Measurements from ENCODE around the gene CEP164. TPM values are rescaled to one million over a fixed set of nuclear protein-coding genes. Genes with fewer than 3 reads are reported as not detected.
"Not testable (repeated sequence)": the region's sequence is repeated elsewhere in the genome, so short reads cannot be mapped to it uniquely, and the experiment has no call there.

CEP164 gene
- total RNA-seq, 2 experiments from 2014 or later, result 36.0 to 44.2 TPM

GRCh38 chr11:117449111-117449693, 121.5 kb downstream of the CEP164 start:
- no peak for DNase-seq
- H3K27ac Mint-ChIP-seq, result no peak overlapping the region
- CTCF ChIA-PET, result interaction anchor here (0.7 kb wide), 1 partner anchor 9 kb away, joined by 3 read pairs; no protein-coding TSS in a partner anchor
- POLR2A ChIA-PET, result no interaction called here
- H3K9me3 Mint-ChIP-seq, result peaks cover 4% of the 10 kb centered on the region
- H3K4me1 Mint-ChIP-seq, result no peaks in the 10 kb centered on the region
- no peak overlapping the region for H3K4me3 Mint-ChIP-seq
- H3K36me3 Mint-ChIP-seq (ENCODE audit: low read depth), result no peaks in the 10 kb centered on the region
- H3K27me3 Mint-ChIP-seq, result peaks cover 10% of the 10 kb centered on the region

GRCh38 chr11:117453886-117454563, 126.4 kb downstream of the CEP164 start:
- no peak for DNase-seq
- ChIA-PET CTCF (interaction anchor here (2.8 kb wide), 1 partner anchor 28 kb away, joined by 9 read pairs; no protein-coding TSS in a partner anchor), POLR2A (no interaction called here)
- no peaks in the 10 kb centered on the region for H3K4me1 Mint-ChIP-seq
- H3K4me3 Mint-ChIP-seq, result no peak overlapping the region
- H3K36me3 Mint-ChIP-seq (ENCODE audit: low read depth), result peaks cover 1% of the 10 kb centered on the region
- H3K27me3 Mint-ChIP-seq, result peaks cover 8% of the 10 kb centered on the region
- H3K9me3 Mint-ChIP-seq, result peaks cover 4% of the 10 kb centered on the region
- H3K27ac Mint-ChIP-seq, result no peak overlapping the region

GRCh38 chr11:117454564-117454917, 126.9 kb downstream of the CEP164 start:
- H3K27me3 Mint-ChIP-seq, result peaks cover 8% of the 10 kb centered on the region
- H3K27ac Mint-ChIP-seq, result no peak overlapping the region
- POLR2A ChIA-PET, result no interaction called here

GRCh38 chr11:117456027-117456720, 128.5 kb downstream of the CEP164 start:
- Mint-ChIP-seq H3K4me3 (no peak overlapping the region), H3K9me3 (peaks cover 4% of the 10 kb centered on the region), H3K4me1 (no peaks in the 10 kb centered on the region), H3K36me3 (ENCODE audit: low read depth) (peaks cover 1% of the 10 kb centered on the region), H3K27ac (no peak overlapping the region), H3K27me3 (peaks cover 8% of the 10 kb centered on the region)
- no peak for DNase-seq
- ChIA-PET POLR2A (no interaction called here), CTCF (interaction anchor here (0.6 to 2.8 kb wide), 3 partner anchors 31 to 359 kb away, joined by 3 to 9 read pairs (median 5); no protein-coding TSS in a partner anchor)

More at GRCh38 chr11:117454564-117454917, 126.9 kb downstream of the CEP164 start:
- DNase-seq, result no peak
- H3K36me3 Mint-ChIP-seq (ENCODE audit: low read depth), result peaks cover 1% of the 10 kb centered on the region
- peaks cover 4% of the 10 kb centered on the region for H3K9me3 Mint-ChIP-seq
- CTCF ChIA-PET, result interaction anchor here (2.8 kb wide), 1 partner anchor 29 kb away, joined by 9 read pairs; no protein-coding TSS in a partner anchor
- no peak overlapping the region for H3K4me3 Mint-ChIP-seq
- H3K4me1 Mint-ChIP-seq, result no peaks in the 10 kb centered on the region

- POLR2A ChIA-PET; H3K27me3 Mint-ChIP-seq; DNase-seq; H3K36me3 Mint-ChIP-seq (ENCODE audit: low read depth); H3K4me1 Mint-ChIP-seq; H3K4me3 Mint-ChIP-seq; H3K9me3 Mint-ChIP-seq; H3K27ac Mint-ChIP-seq: not testable (repeated sequence)
- CTCF ChIA-PET, result interaction anchor here (2.8 kb wide), 1 partner anchor 31 kb away, joined by 9 read pairs; no protein-coding TSS in a partner anchor
Observed at GRCh38 chr11:117456721-117457029, 129.0 kb downstream of the CEP164 start.

GRCh38 chr11:117457031-117457785, 129.6 kb downstream of the CEP164 start:
- H3K4me1 Mint-ChIP-seq, result no peaks in the 10 kb centered on the region
- POLR2A ChIA-PET, result no interaction called here
- H3K4me3 Mint-ChIP-seq, result no peak overlapping the region

GRCh38 chr11:117457835-117458234, 130.2 kb downstream of the CEP164 start:
- Mint-ChIP-seq H3K4me1 (no peaks in the 10 kb centered on the region), H3K9me3 (peaks cover 4% of the 10 kb centered on the region), H3K27me3 (peaks cover 8% of the 10 kb centered on the region), H3K36me3 (ENCODE audit: low read depth) (peaks cover 1% of the 10 kb centered on the region), H3K27ac (no peak overlapping the region), H3K4me3 (no peak overlapping the region)
- ChIA-PET CTCF (interaction anchor here (0.9 to 1.2 kb wide), 3 partner anchors 9 to 42 kb away, joined by 3 to 5 read pairs (median 3); no protein-coding TSS in a partner anchor), POLR2A (no interaction called here)
- no peak for DNase-seq

More at GRCh38 chr11:117457031-117457785, 129.6 kb downstream of the CEP164 start:
- no peak overlapping the region for H3K27ac Mint-ChIP-seq
- DNase-seq, result no peak
- CTCF ChIA-PET, result interaction anchor here (0.9 to 2.8 kb wide), 4 partner anchors 8 to 42 kb away, joined by 3 to 9 read pairs (median 4); no protein-coding TSS in a partner anchor
- H3K27me3 Mint-ChIP-seq, result peaks cover 8% of the 10 kb centered on the region
- H3K36me3 Mint-ChIP-seq (ENCODE audit: low read depth), result peaks cover 1% of the 10 kb centered on the region
- peaks cover 4% of the 10 kb centered on the region for H3K9me3 Mint-ChIP-seq

GRCh38 chr11:117458275-117459122, 130.8 kb downstream of the CEP164 start:
- Mint-ChIP-seq H3K27me3 (peaks cover 6% of the 10 kb centered on the region), H3K4me1 (no peaks in the 10 kb centered on the region), H3K9me3 (peaks cover 4% of the 10 kb centered on the region), H3K4me3 (no peak overlapping the region), H3K27ac (no peak overlapping the region), H3K36me3 (ENCODE audit: low read depth) (peaks cover 1% of the 10 kb centered on the region)
- ChIA-PET CTCF (interaction anchor here (0.9 to 1.2 kb wide), 3 partner anchors 9 to 41 kb away, joined by 3 to 5 read pairs (median 3); no protein-coding TSS in a partner anchor), POLR2A (no interaction called here)
- no peak for DNase-seq

- Mint-ChIP-seq H3K36me3 (ENCODE audit: low read depth) (peaks cover 1% of the 10 kb centered on the region), H3K4me1 (no peaks in the 10 kb centered on the region), H3K27me3 (peaks cover 3% of the 10 kb centered on the region), H3K9me3 (no peaks in the 10 kb centered on the region), H3K27ac (no peak overlapping the region), H3K4me3 (no peak overlapping the region)
- ChIA-PET POLR2A (no interaction called here), CTCF (interaction anchor here (1.0 to 1.4 kb wide), 2 partner anchors 33 to 69 kb away, joined by 3 to 4 read pairs; no protein-coding TSS in a partner anchor)
- DNase-seq, result no peak
Observed at GRCh38 chr11:117459123-117459978, 131.7 kb downstream of the CEP164 start.

GRCh38 chr11:117459979-117460300, 132.3 kb downstream of the CEP164 start:
- H3K27ac Mint-ChIP-seq, result no peak overlapping the region
- H3K4me3 Mint-ChIP-seq, result no peak overlapping the region
- H3K4me1 Mint-ChIP-seq, result no peaks in the 10 kb centered on the region
- H3K27me3 Mint-ChIP-seq, result peaks cover 2% of the 10 kb centered on the region
- no peaks in the 10 kb centered on the region for H3K36me3 Mint-ChIP-seq (ENCODE audit: low read depth)
- ChIA-PET POLR2A (no interaction called here), CTCF (interaction anchor here (0.7 to 1.4 kb wide), 3 partner anchors 9 to 68 kb away, joined by 3 to 4 read pairs (median 3); no protein-coding TSS in a partner anchor)
- DNase-seq, result no peak
- H3K9me3 Mint-ChIP-seq, result no peaks in the 10 kb centered on the region

- no peak for DNase-seq
- H3K27ac Mint-ChIP-seq, result no peak overlapping the region
- H3K4me3 Mint-ChIP-seq, result no peak overlapping the region
- no peaks in the 10 kb centered on the region for H3K36me3 Mint-ChIP-seq (ENCODE audit: low read depth)
- POLR2A ChIA-PET, result no interaction called here
- H3K9me3 Mint-ChIP-seq, result no peaks in the 10 kb centered on the region
- no peaks in the 10 kb centered on the region for H3K27me3 Mint-ChIP-seq
- H3K4me1 Mint-ChIP-seq, result no peaks in the 10 kb centered on the region
- CTCF ChIA-PET, result no interaction called here
Observed at GRCh38 chr11:117461396-117462182, 133.9 kb downstream of the CEP164 start.

Measured in activated CD4-positive, alpha-beta T cell treated with anti-CD3 and anti-CD28 coated beads, Interleukin-2, amount 10 ng/mL, durations not matched to agents 7 days and 5 days (primary cell).